ENCODE data around the gene IGIP. TPM values are rescaled to one million over a fixed set of nuclear protein-coding genes. Genes with fewer than 3 reads are reported as not detected.

IGIP gene
- total RNA-seq, 1 donor from 2014 or later, result 0.98 TPM

DNA sequence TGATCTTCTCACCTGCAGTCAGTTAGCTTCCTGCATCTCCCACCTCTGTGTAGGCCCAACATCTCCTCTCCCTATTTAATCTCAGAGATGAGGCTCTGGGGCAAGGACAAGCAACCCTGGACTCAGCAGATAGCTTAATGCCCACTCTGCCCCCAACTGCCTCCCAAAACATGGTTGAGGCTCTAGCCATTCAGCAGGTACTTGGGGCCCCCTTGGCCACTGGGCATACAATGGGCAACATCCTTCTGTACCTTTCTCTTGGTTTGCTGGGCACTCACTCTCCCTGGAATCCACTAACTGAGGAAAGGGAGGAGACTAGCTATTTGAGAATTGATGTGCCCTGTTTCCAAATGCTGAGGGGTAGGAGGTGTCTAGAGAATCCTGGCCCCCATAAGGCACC is 9.4 kb downstream of the IGIP start:
- H3K27ac Mint-ChIP-seq (ENCODE audit: unreplicated experiment), result no peak overlapping the region
- peaks cover 2% of the 10 kb centered on the region for H3K27me3 Mint-ChIP-seq (ENCODE audit: unreplicated experiment)
- peaks cover 5% of the 10 kb centered on the region for H3K4me1 Mint-ChIP-seq (ENCODE audit: low read depth, unreplicated experiment)
- H3K4me3 Mint-ChIP-seq (ENCODE audit: unreplicated experiment), result no peak overlapping the region
- DNase-seq, result no peak
- H3K9me3 Mint-ChIP-seq (ENCODE audit: unreplicated experiment), result no peaks in the 10 kb centered on the region
- no peaks in the 10 kb centered on the region for H3K36me3 Mint-ChIP-seq (ENCODE audit: unreplicated experiment)
- no peak for TF ChIP-seq CTCF (IDR thresholded peaks at IDR 0.05; ENCODE audit: partially characterized antibody, unreplicated experiment)

DNA sequence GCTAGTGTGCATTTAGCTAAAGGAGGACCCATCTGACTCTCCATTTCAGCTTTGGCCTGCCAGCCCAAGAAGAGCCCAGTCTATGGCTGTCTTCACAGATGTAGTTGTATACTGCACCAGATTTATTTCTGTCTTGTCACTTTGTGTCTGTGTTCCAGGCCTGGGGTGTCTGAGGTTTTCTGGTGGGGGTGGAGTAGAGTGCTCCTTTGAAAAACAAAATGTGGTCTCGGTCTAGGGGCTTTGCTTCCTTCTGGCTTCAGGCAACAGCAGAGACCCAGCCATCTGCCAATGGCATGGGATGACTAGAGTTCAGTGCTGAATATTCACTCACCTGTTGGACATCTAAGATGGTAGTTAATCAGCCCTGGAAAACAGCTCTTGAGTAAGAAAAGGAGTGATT is 10.9 kb downstream of the IGIP start:
- no peak for DNase-seq
- Mint-ChIP-seq H3K4me1 (ENCODE audit: low read depth, unreplicated experiment) (peaks cover 5% of the 10 kb centered on the region), H3K27me3 (ENCODE audit: unreplicated experiment) (peaks cover 2% of the 10 kb centered on the region), H3K27ac (ENCODE audit: unreplicated experiment) (no peak overlapping the region), H3K36me3 (ENCODE audit: unreplicated experiment) (no peaks in the 10 kb centered on the region), H3K9me3 (ENCODE audit: unreplicated experiment) (peaks cover 2% of the 10 kb centered on the region), H3K4me3 (ENCODE audit: unreplicated experiment) (no peak overlapping the region)
- no peak for TF ChIP-seq CTCF (IDR thresholded peaks at IDR 0.05; ENCODE audit: partially characterized antibody, unreplicated experiment)

DNA sequence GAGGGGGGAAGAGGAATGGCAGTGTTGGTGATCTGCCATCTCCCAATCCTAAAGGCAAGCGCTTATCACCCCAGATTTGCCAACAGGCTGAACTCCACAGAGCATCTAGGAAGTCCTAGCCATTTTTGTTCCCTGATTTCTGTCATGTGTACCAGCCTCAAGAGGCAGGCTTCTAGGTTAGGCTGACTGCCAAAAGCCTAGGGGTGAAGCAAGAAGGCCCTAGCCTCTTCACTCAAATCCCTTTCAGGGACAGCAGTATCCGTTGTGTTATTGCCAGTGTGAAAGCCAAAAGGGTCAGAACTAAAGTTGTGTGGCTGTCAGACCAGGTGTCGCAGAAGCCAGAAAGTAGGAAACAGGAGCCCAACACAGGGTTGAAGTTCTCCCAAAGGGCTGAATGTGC is 14.7 kb downstream of the IGIP start:
- H3K27me3 Mint-ChIP-seq (ENCODE audit: unreplicated experiment), result peaks cover 8% of the 10 kb centered on the region
- no peak for DNase-seq
- H3K36me3 Mint-ChIP-seq (ENCODE audit: unreplicated experiment), result no peaks in the 10 kb centered on the region
- H3K4me3 Mint-ChIP-seq (ENCODE audit: unreplicated experiment), result no peak overlapping the region
- H3K9me3 Mint-ChIP-seq (ENCODE audit: unreplicated experiment), result peaks cover 5% of the 10 kb centered on the region
- no peak overlapping the region for H3K27ac Mint-ChIP-seq (ENCODE audit: unreplicated experiment)
- H3K4me1 Mint-ChIP-seq (ENCODE audit: low read depth, unreplicated experiment), result peaks cover 8% of the 10 kb centered on the region
- no peak for TF ChIP-seq CTCF (IDR thresholded peaks at IDR 0.05; ENCODE audit: partially characterized antibody, unreplicated experiment)

DNA sequence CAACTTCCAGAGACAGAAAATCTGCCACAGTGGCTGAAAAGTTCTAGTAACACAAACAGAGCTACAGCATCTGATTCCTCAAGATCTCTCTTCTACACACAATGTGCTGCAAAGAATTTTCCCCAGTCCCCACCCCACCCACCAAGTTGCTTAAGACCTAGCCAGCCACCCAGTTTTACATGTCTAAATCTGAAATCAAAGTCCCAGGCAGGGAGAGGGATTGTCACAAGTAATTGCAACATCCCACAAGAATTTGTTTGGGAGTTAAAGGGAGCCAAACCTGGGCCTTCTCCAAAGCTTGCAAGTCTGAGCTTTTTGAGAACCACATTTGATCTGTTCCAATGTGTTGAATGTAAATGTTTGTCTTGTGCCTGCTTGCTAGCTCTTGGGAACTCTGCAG is 15.5 kb downstream of the IGIP start:
- no peak overlapping the region for H3K27ac Mint-ChIP-seq (ENCODE audit: unreplicated experiment)

GRCh38 chr5:140142246-140142645 is 16.5 kb downstream of the IGIP start:
- Mint-ChIP-seq H3K36me3 (ENCODE audit: unreplicated experiment) (no peaks in the 10 kb centered on the region), H3K27me3 (ENCODE audit: unreplicated experiment) (peaks cover 13% of the 10 kb centered on the region), H3K4me1 (ENCODE audit: low read depth, unreplicated experiment) (peaks cover 9% of the 10 kb centered on the region), H3K27ac (ENCODE audit: unreplicated experiment) (no peak overlapping the region), H3K4me3 (ENCODE audit: unreplicated experiment) (no peak overlapping the region), H3K9me3 (ENCODE audit: unreplicated experiment) (peaks cover 7% of the 10 kb centered on the region)
- no peak for DNase-seq
- TF ChIP-seq CTCF (IDR thresholded peaks at IDR 0.05; ENCODE audit: partially characterized antibody, unreplicated experiment), result no peak

More for the DNA sequence above, 15.5 kb downstream of the IGIP start:
- Mint-ChIP-seq H3K9me3 (ENCODE audit: unreplicated experiment) (peaks cover 5% of the 10 kb centered on the region), H3K27me3 (ENCODE audit: unreplicated experiment) (peaks cover 8% of the 10 kb centered on the region), H3K4me3 (ENCODE audit: unreplicated experiment) (no peak overlapping the region), H3K4me1 (ENCODE audit: low read depth, unreplicated experiment) (peaks cover 9% of the 10 kb centered on the region), H3K36me3 (ENCODE audit: unreplicated experiment) (no peaks in the 10 kb centered on the region)
- no peak for DNase-seq
- TF ChIP-seq CTCF (IDR thresholded peaks at IDR 0.05; ENCODE audit: partially characterized antibody, unreplicated experiment), result no peak

Measured in glutamatergic neuron (in vitro differentiated cells).